Astrocyte (in vitro differentiated cells and primary cell): Measurements from ENCODE around the gene LUZP2.

Experiments
- CTCF ChIP-seq: IDR thresholded peaks from 2 replicates; pipeline ENCODE4 v1.5.1; 2011; ENCODE audit warnings: low read depth, mild to moderate bottlenecking, inconsistent platforms, low read length, moderate library complexity; ENCODE audit not compliant: insufficient read depth
- EZH2 ChIP-seq: IDR thresholded peaks from 2 replicates; pipeline ENCODE4 v1.6.1; 2012; ENCODE audit warnings: mild to moderate bottlenecking, low read length, inconsistent platforms; ENCODE audit not compliant: insufficient read depth

- TF ChIP-seq CTCF (no peak), EZH2 (no peak)
Measured at GRCh38 chr11:24653901-24654300, 157.0 kb downstream of the LUZP2 start.
